GM23338 (cell line): ENCODE results near the gene CACNB4. TPM values are rescaled to one million over a fixed set of nuclear protein-coding genes. Genes with fewer than 3 reads are reported as not detected.

Experiments used
- ATAC-seq: fragments of 200-7000 bp; cut with Tn5 transposase; 3 replicates; pipeline ENCODE4 v1.9.1; 2020
- DNase-seq: peaks from one replicate; pipeline ENCODE4 v3.0.0-alpha.2; 2015; ENCODE audit warnings: low spot score
- H2AFZ ChIP-seq: fragments of 200-600 bp; sonication (generic); 2 replicates; pipeline ENCODE4 v1.8.0; 2016; ENCODE audit warnings: antibody characterized with exemption, mild to moderate bottlenecking, moderate library complexity
- H3F3A ChIP-seq: fragments of 200-600 bp; sonication (generic); replicated peaks from 2 replicates; pipeline ENCODE4 v1.8.0; 2017; ENCODE audit warnings: antibody characterized with exemption, mixed run types, low read depth
- H3K27ac ChIP-seq: fragments of 200-600 bp; sonication (generic); 2 replicates; pipeline ENCODE4 v1.6.1; 2016; ENCODE audit warnings: low read depth
- H3K27me3 ChIP-seq: fragments of 200-600 bp; sonication (generic); 2 replicates; pipeline ENCODE4 v1.8.0; 2016; ENCODE audit warnings: mild to moderate bottlenecking, mixed run types, moderate library complexity; ENCODE audit not compliant: insufficient read depth
- H3K36me3 ChIP-seq: fragments of 200-600 bp; sonication (generic); 2 replicates; pipeline ENCODE4 v1.8.0; 2016; ENCODE audit warnings: mild to moderate bottlenecking; ENCODE audit not compliant: insufficient read depth
- H3K4me1 ChIP-seq: fragments of 200-600 bp; sonication (generic); 2 replicates; pipeline ENCODE4 v1.8.0; 2016; ENCODE audit warnings: mild to moderate bottlenecking, moderate library complexity; ENCODE audit not compliant: insufficient read depth
- H3K4me2 ChIP-seq: fragments of 200-600 bp; sonication (generic); 2 replicates; pipeline ENCODE4 v1.7.1; 2017; ENCODE audit warnings: mixed run types
- H3K4me3 ChIP-seq: fragments of 200-600 bp; sonication (generic); 2 replicates; pipeline ENCODE4 v1.6.1; 2016; ENCODE audit warnings: mixed run types
- H3K79me2 ChIP-seq: fragments of 200-600 bp; sonication (generic); replicated peaks from 2 replicates; pipeline ENCODE4 v1.8.0; 2017; ENCODE audit warnings: mild to moderate bottlenecking; ENCODE audit not compliant: insufficient read depth
- H3K9me2 ChIP-seq: fragments of 200-600 bp; sonication (generic); 2 replicates; pipeline ENCODE4 v1.8.0; 2017; ENCODE audit not compliant: insufficient read depth
- H4K20me1 ChIP-seq: fragments of 200-600 bp; sonication (generic); replicated peaks from 2 replicates; pipeline ENCODE4 v1.8.0; 2017; ENCODE audit warnings: mild to moderate bottlenecking; ENCODE audit not compliant: insufficient read depth
- H3K27ac Mint-ChIP-seq: 2 replicates; pipeline ENCODE4 v1.8.0; 2020; ENCODE audit warnings: inconsistent platforms, mild to moderate bottlenecking, moderate library complexity, mixed read lengths
- H3K27me3 Mint-ChIP-seq: 3 replicates; pipeline ENCODE4 v1.8.0; 2022; ENCODE audit warnings: low read depth, mild to moderate bottlenecking, moderate library complexity, mixed read lengths, inconsistent platforms; ENCODE audit not compliant: insufficient read depth, poor library complexity
- H3K36me3 Mint-ChIP-seq: 3 replicates; pipeline ENCODE4 v1.8.0; 2021; ENCODE audit warnings: low read depth, mild to moderate bottlenecking, inconsistent platforms, moderate library complexity, mixed read lengths
- H3K4me1 Mint-ChIP-seq: 3 replicates; pipeline ENCODE4 v1.8.0; 2020; ENCODE audit warnings: mild to moderate bottlenecking, inconsistent platforms, mixed read lengths
- H3K4me3 Mint-ChIP-seq: 3 replicates; pipeline ENCODE4 v1.8.0; 2021; ENCODE audit warnings: moderate library complexity, mild to moderate bottlenecking, inconsistent platforms, mixed read lengths
- H3K9me3 Mint-ChIP-seq: 3 replicates; pipeline ENCODE4 v1.8.0; 2020; ENCODE audit warnings: moderate library complexity, mild to moderate bottlenecking, inconsistent platforms, mixed read lengths
- CREB1 ChIP-seq: fragments of 250-450 bp; sonication (Bioruptor Pico); IDR thresholded peaks from 2 replicates; pipeline ENCODE4 v1.5.0; 2020; ENCODE audit warnings: low read depth, mild to moderate bottlenecking, moderate library complexity
- CTCF ChIP-seq, 2 experiments: fragments of 200-600 bp in 1 of 2; sonication (generic) in 1 of 2; conservative IDR thresholded peaks; 2 replicates each; pipeline versions ENCODE4 v1.5.1 to v1.6.1; 2016 to 2017; ENCODE audit warnings: antibody characterized with exemption in 2 of 2, low read depth in 2 of 2, mild to moderate bottlenecking in 2 of 2, moderate library complexity in 1 of 2
- ETS1 ChIP-seq: IDR thresholded peaks from 2 replicates; pipeline ENCODE4 v1.6.1; 2016; ENCODE audit warnings: antibody characterized with exemption
- EZH2 ChIP-seq: fragments of 200-600 bp; sonication (generic); IDR thresholded peaks from one replicate; pipeline ENCODE4 v1.8.0; 2017; ENCODE audit warnings: antibody characterized with exemption, mild to moderate bottlenecking, low read depth; ENCODE audit not compliant: unreplicated experiment
- EZH2phosphoT487 ChIP-seq: fragments of 200-600 bp; sonication (generic); IDR thresholded peaks from one replicate; pipeline ENCODE4 v1.8.1; 2018; ENCODE audit warnings: antibody characterized with exemption; ENCODE audit not compliant: unreplicated experiment
- JUNB ChIP-seq: IDR thresholded peaks from one replicate; pipeline ENCODE4 v1.6.1; 2016; ENCODE audit warnings: antibody characterized with exemption; ENCODE audit not compliant: unreplicated experiment
- NANOG ChIP-seq: IDR thresholded peaks from 2 replicates; pipeline ENCODE4 v1.6.1; 2016; ENCODE audit warnings: antibody characterized with exemption, borderline replicate concordance
- POLR2AphosphoS5 ChIP-seq: IDR thresholded peaks from 2 replicates; pipeline ENCODE4 v1.6.1; 2016; ENCODE audit warnings: antibody characterized with exemption, low read depth
- REST ChIP-seq: IDR thresholded peaks from one replicate; pipeline ENCODE4 v1.6.1; 2018; ENCODE audit warnings: antibody characterized with exemption; ENCODE audit not compliant: unreplicated experiment
- ZNF114 ChIP-seq: fragments of 250-450 bp; sonication (Bioruptor Pico); IDR thresholded peaks from 2 replicates; pipeline ENCODE4 v1.5.0; 2020; ENCODE audit warnings: mild to moderate bottlenecking, moderate library complexity
- ZNF331 ChIP-seq: fragments of 250-450 bp; sonication (Bioruptor Pico); IDR thresholded peaks from 2 replicates; pipeline ENCODE4 v1.5.0; 2020; ENCODE audit warnings: low read depth, mild to moderate bottlenecking, moderate library complexity
- ZNF462 ChIP-seq: fragments of 250-450 bp; sonication (Bioruptor Pico); IDR thresholded peaks from 2 replicates; pipeline ENCODE4 v1.5.0; 2020; ENCODE audit warnings: mild to moderate bottlenecking, moderate library complexity
- polyA plus RNA-seq: library from polyadenylated mRNA; unstranded; fragments of >200 nt; fragmentation: Nextera tagmentation; extraction: Ambion mirVana; gene quantifications from 2 replicates; pipeline ENCODE4 v1.2.1, GENCODE V29; 2016
- total RNA-seq: library from RNA; depleted of rRNA; stranded (reverse); fragments of >200 nt; shearing (Covaris generic); gene quantifications from 2 replicates; pipeline ENCODE4 v1.2.3, GENCODE V29; 2014

Gene CACNB4
- total and polyA plus RNA-seq, 2 experiments from 2014 or later, result 4.0 to 9.8 TPM

GRCh38 chr2:151977631-151978030 is 121.2 kb downstream of the CACNB4 start (continued):
- no peak for TF ChIP-seq ETS1

- Histone ChIP-seq H3K4me3 (no peak overlapping the region), H4K20me1 (no peaks in the 10 kb centered on the region), H3K4me1 (peaks cover 16% of the 10 kb centered on the region; the same call in 1 of the 2 replicates), H3K79me2 (no peaks in the 10 kb centered on the region), H3K27me3 (no peaks in the 10 kb centered on the region), H3K9me2 (no peaks in the 10 kb centered on the region), H3K27ac (no peak overlapping the region), H3F3A (no peaks in the 10 kb centered on the region), H3K36me3 (no peaks in the 10 kb centered on the region), H2AFZ (no peak overlapping the region), H3K4me2 (no peak overlapping the region)
- no peak overlapping the region for H3K27ac Mint-ChIP-seq
- no peak overlapping the region for H3K4me3 Mint-ChIP-seq
- no peaks in the 10 kb centered on the region for H3K9me3 Mint-ChIP-seq
- no peak for DNase-seq
- H3K27me3 Mint-ChIP-seq, result no peaks in the 10 kb centered on the region
- no peak for ATAC-seq
- H3K4me1 Mint-ChIP-seq, result peaks cover 31% of the 10 kb centered on the region
- H3K36me3 Mint-ChIP-seq, result no peaks in the 10 kb centered on the region
- TF ChIP-seq CTCF (conservative IDR thresholded peaks at IDR 0.05; ENCODE audit: low read depth in 2 of 2) (no peak), ZNF331 (CRISPR knock-in tag) (no peak), EZH2 (no peak), ZNF462 (CRISPR knock-in tag) (no peak), CREB1 (no peak), EZH2phosphoT487 (no peak), ZNF114 (no peak), NANOG (no peak), POLR2AphosphoS5 (no peak), JUNB (no peak), ETS1 (no peak), REST (no peak)
Observed at GRCh38 chr2:151976945-151977353, 121.9 kb downstream of the CACNB4 start.
